Nephron (organoid): ENCODE measurements around the gene MOB3B.
"Not testable (repeated sequence)": the region's sequence is repeated elsewhere in the genome, so short reads cannot be mapped to it uniquely, and the experiment has no call there.

Experiments
- H3K27ac Mint-ChIP-seq, 3 experiments: 2 replicates each; pipeline ENCODE4 v1.8.0; 2020; ENCODE audit warnings: mixed read lengths in 3 of 3, mild to moderate bottlenecking in 2 of 3, moderate library complexity in 1 of 3
- H3K27me3 Mint-ChIP-seq: 2 replicates; pipeline ENCODE4 v1.8.0; 2021; ENCODE audit warnings: low read depth, mild to moderate bottlenecking, moderate library complexity, mixed read lengths
- H3K36me3 Mint-ChIP-seq: 2 replicates; pipeline ENCODE4 v1.8.0; 2020; ENCODE audit warnings: low read depth, mixed read lengths
- H3K4me1 Mint-ChIP-seq: 2 replicates; pipeline ENCODE4 v1.8.0; 2020; ENCODE audit warnings: mixed read lengths
- H3K4me3 Mint-ChIP-seq, 3 experiments: 2 replicates each; pipeline ENCODE4 v1.8.0; 2020; ENCODE audit warnings: mild to moderate bottlenecking in 3 of 3, mixed read lengths in 3 of 3, moderate library complexity in 2 of 3
- H3K9me3 Mint-ChIP-seq: 2 replicates; pipeline ENCODE4 v1.8.0; 2020; ENCODE audit warnings: mixed read lengths
- TF ChIP-seq, protein P1 (sequence below), 3 experiments: fragments of 200-600 bp; sonication (generic); IDR thresholded peaks; one replicate each; pipeline ENCODE4 v1.5.0; 2021; ENCODE audit warnings: antibody characterized with exemption in 3 of 3; ENCODE audit not compliant: unreplicated experiment in 3 of 3

The MOB3B gene

DNA sequence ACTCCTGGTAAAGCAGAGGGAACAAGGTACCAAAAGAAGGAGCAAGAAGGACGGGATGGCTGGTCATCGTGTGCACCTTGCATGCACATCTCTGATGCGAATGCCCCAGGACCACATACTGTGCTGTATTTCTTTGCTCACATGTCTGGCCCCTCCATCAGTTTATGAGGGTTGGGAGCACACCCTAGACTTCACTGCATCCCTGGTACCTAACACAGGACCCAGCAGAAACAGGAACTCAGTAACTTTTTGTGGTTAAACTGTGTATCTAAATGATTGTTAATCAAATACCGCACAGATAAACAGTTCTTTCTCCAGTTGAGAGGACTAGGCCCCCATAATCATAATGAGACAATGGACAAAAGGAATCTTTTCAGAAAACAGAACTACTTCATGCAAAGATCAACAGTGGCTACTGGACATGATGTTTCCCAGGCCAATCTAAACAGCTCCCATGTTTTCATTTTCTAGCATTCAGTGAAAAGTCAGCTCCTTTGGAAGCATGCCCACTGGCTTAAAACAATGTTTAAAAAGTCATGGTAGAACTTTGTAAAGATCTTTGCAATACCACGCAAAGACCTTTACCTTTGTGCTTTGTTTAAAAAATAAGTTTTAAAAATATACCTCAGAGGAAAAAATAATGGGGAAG lies 61.0 kb downstream of the MOB3B start:
- Mint-ChIP-seq H3K36me3 (peaks cover 17% of the 10 kb centered on the region), H3K4me3 (no peak overlapping the region), H3K27ac (peak overlapping the region; percentile 19 to 80 (median 65)), H3K27me3 (no peaks in the 10 kb centered on the region), H3K4me1 (peaks cover 44% of the 10 kb centered on the region), H3K9me3 (no peaks in the 10 kb centered on the region)
- TF ChIP-seq, protein P1, sequence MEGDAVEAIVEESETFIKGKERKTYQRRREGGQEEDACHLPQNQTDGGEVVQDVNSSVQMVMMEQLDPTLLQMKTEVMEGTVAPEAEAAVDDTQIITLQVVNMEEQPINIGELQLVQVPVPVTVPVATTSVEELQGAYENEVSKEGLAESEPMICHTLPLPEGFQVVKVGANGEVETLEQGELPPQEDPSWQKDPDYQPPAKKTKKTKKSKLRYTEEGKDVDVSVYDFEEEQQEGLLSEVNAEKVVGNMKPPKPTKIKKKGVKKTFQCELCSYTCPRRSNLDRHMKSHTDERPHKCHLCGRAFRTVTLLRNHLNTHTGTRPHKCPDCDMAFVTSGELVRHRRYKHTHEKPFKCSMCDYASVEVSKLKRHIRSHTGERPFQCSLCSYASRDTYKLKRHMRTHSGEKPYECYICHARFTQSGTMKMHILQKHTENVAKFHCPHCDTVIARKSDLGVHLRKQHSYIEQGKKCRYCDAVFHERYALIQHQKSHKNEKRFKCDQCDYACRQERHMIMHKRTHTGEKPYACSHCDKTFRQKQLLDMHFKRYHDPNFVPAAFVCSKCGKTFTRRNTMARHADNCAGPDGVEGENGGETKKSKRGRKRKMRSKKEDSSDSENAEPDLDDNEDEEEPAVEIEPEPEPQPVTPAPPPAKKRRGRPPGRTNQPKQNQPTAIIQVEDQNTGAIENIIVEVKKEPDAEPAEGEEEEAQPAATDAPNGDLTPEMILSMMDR (IDR thresholded peaks at IDR 0.05; ENCODE audit: unreplicated experiment in 3 of 3): no peak

DNA sequence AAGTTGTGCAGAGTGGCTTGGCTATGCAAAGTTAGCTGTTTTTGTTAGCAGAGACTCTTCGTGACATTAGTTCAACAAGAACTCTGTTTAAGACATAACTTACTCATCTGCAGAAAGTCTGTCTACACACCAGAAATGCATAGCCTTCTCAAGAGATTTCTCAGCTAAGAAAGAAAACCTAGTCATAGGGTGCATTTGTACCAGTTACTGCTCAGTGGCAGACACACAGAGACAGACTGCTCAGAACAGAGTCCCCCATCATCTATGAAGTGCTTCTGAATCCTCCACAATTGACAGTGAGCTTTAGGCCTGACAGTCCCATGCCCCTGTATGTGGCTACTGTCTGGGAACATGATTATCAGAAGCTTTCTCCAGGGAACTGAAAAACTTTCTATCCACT lies 61.6 kb downstream of the MOB3B start:
- no peak overlapping the region for H3K4me3 Mint-ChIP-seq
- H3K27me3 Mint-ChIP-seq: no peaks in the 10 kb centered on the region
- TF ChIP-seq, protein P1 (IDR thresholded peaks at IDR 0.05; ENCODE audit: unreplicated experiment in 3 of 3): no peak
- peaks cover 40% of the 10 kb centered on the region for H3K4me1 Mint-ChIP-seq
- peaks cover 21% of the 10 kb centered on the region for H3K36me3 Mint-ChIP-seq
- peak overlapping the region in 1 of 3 experiments; percentile 80 for H3K27ac Mint-ChIP-seq
- H3K9me3 Mint-ChIP-seq: no peaks in the 10 kb centered on the region

DNA sequence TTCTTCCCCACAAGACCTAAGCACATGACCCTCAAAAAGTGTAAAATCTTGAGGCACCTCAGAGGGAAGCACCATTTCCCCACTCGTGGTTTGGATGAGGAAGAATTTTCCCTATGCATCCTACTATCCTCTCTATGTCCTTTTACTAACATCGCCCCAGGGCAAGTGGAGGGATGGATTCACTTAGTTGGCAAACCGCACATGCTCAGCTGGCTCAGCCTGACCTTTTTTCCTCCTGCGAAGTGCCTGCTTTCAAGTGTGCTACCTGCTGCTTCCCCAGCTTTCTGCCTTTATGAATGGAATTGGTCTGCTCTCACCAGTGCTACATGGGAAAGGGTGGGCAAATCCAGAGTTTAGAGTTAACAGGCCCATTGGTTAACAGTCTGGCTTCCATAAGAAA lies 62.1 kb downstream of the MOB3B start:
- H3K9me3 Mint-ChIP-seq: no peaks in the 10 kb centered on the region
- H3K27me3 Mint-ChIP-seq: no peaks in the 10 kb centered on the region
- H3K36me3 Mint-ChIP-seq: peaks cover 21% of the 10 kb centered on the region
- H3K4me3 Mint-ChIP-seq: no peak overlapping the region
- TF ChIP-seq, protein P1 (IDR thresholded peaks at IDR 0.05; ENCODE audit: unreplicated experiment in 3 of 3): no peak
- H3K27ac Mint-ChIP-seq: peak overlapping the region in 1 of 3 experiments; percentile 28
- peaks cover 35% of the 10 kb centered on the region for H3K4me1 Mint-ChIP-seq

DNA sequence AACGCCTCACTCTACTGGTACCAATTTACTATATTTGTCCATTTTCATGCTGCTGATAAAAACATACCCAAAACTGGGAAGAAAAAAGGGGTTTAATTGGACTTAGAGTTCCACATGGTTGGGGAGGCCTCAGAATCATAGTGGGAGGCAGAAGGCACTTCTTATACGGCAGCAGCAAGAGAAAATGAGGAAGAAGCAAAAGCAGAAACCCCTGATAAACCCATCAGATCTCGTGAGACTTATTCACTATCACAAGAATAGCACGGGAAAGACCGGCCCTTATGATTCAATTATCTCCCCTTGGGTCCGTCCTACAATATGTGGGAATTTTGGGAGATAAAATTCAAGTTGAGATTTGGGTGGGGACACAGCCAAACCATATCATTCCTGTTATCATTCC lies 63.1 kb downstream of the MOB3B start:
- H3K4me3 Mint-ChIP-seq, H3K9me3 Mint-ChIP-seq, H3K27me3 Mint-ChIP-seq: not testable (repeated sequence)
- peak overlapping the region in 1 of 3 experiments; percentile 46 for H3K27ac Mint-ChIP-seq
- peaks cover 21% of the 10 kb centered on the region for H3K36me3 Mint-ChIP-seq
- H3K4me1 Mint-ChIP-seq: peaks cover 25% of the 10 kb centered on the region

DNA sequence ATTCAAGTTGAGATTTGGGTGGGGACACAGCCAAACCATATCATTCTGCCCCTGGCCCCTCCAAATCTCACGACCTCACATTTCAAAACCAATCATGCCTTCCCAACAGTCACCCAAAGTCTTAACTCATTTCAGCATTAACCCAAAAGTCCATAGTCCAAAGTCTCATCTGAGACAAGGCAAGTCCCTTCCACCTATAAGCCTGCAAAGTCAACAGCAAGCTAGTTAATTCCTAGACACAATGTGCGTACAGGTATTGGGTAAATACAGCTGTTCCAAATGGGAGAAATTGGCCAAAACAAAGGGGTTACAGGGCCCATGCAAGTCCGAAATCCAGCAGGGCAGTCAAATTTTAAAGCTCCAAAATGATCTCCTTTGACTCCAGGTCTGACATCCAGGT lies 64.7 kb downstream of the MOB3B start:
- H3K27me3 Mint-ChIP-seq, H3K4me3 Mint-ChIP-seq, H3K27ac Mint-ChIP-seq, H3K9me3 Mint-ChIP-seq: not testable (repeated sequence)
- Mint-ChIP-seq H3K4me1 (peaks cover 16% of the 10 kb centered on the region), H3K36me3 (peaks cover 21% of the 10 kb centered on the region)

DNA sequence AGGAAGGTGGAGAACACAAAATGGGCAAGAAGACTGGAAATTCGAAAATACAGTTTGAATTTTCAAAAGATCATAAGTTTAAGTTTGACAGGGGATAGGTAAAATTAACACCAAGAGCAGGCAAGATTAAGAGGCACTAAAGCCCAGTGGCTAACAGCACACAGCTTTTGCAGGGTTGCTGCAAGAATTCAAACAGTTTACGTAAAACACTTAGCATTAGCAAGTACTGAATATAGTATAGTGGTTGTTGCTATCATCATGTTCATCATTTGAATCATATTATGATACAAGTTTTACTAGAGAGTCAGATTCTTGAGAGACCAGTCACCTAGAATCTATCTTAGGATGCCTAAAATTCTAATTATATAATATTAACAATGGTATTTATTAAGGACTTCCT lies 66.8 kb downstream of the MOB3B start:
- H3K27ac Mint-ChIP-seq: no peak overlapping the region
- H3K27me3 Mint-ChIP-seq: no peaks in the 10 kb centered on the region
- peaks cover 10% of the 10 kb centered on the region for H3K4me1 Mint-ChIP-seq
- H3K36me3 Mint-ChIP-seq: peaks cover 21% of the 10 kb centered on the region
- H3K9me3 Mint-ChIP-seq: no peaks in the 10 kb centered on the region
- no peak overlapping the region for H3K4me3 Mint-ChIP-seq
- TF ChIP-seq, protein P1 (IDR thresholded peaks at IDR 0.05; ENCODE audit: unreplicated experiment in 3 of 3): no peak

DNA sequence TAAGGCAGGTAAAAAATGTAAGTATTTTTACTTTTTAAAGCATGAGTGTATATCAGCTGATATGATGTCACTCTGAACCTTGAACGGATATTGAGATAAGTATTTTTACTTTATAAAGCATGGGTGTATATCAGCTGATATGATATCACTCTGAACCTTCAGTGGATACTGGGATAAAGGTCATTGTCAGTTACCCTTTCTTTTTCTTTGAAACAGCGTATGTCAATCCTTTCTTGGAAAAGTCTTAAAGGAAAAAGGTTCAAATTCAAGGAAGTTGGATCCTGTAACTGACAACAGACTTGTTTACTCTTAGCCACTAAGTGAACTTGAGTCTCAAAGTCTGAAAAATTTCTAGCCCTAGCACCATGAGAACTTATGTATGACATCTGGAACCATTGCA lies 67.2 kb downstream of the MOB3B start:
- no peaks in the 10 kb centered on the region for H3K27me3 Mint-ChIP-seq
- TF ChIP-seq, protein P1 (IDR thresholded peaks at IDR 0.05; ENCODE audit: unreplicated experiment in 3 of 3): no peak
- no peak overlapping the region for H3K4me3 Mint-ChIP-seq
- peaks cover 14% of the 10 kb centered on the region for H3K4me1 Mint-ChIP-seq
- H3K9me3 Mint-ChIP-seq: no peaks in the 10 kb centered on the region
- peaks cover 17% of the 10 kb centered on the region for H3K36me3 Mint-ChIP-seq
- no peak overlapping the region for H3K27ac Mint-ChIP-seq
